ENCODE data around the gene PCDHGA3. TPM values are rescaled to one million over a fixed set of nuclear protein-coding genes. Genes with fewer than 3 reads are reported as not detected.

The PCDHGA3 gene
- total and polyA plus RNA-seq, 9 of the 15 experiments (the other 6 are each of a cell fraction or from before 2014, with no cell fraction given) = 0.13 to 0.28 (median 0.18) TPM; not detected in 2

- FAIRE-seq (peak; percentile 19), ATAC-seq (peak; percentile 28; the same call in 2 of the 3 replicates), DNase-seq (ENCODE audit: extremely low read depth in 1 of 4, low spot score in 3 of 4) (no peak)
- Histone ChIP-seq H3K27me3 (ENCODE audit: control insufficient read depth in 2 of 2, insufficient read depth in 2 of 2, low read length in 2 of 2) (peaks cover 0 to 19% of the 10 kb centered on the region in 2 experiments; a peak in 2 of 5 replicates), H3K4me2 (ENCODE audit: insufficient read depth, low read length) (no peak overlapping the region), H3K4me3 (no peak overlapping the region), H4K20me1 (replicated peaks; ENCODE audit: control insufficient read depth, insufficient read depth, low read length) (no peaks in the 10 kb centered on the region), H3K9ac (ENCODE audit: insufficient read depth in 1 of 2, low read depth in 2 of 2, low read length in 2 of 2) (no peak overlapping the region), H3K79me2 (ENCODE audit: control insufficient read depth, insufficient read depth, low read length) (no peaks in the 10 kb centered on the region), H3K9me1 (ENCODE audit: control insufficient read depth, insufficient read depth, low read length) (no peaks in the 10 kb centered on the region), H3K9me3 (replicated peaks; ENCODE audit: control insufficient read depth, insufficient read depth, low read depth, low read length) (no peaks in the 10 kb centered on the region; the same call in 1 of the 2 replicates), H3K4me1 (replicated peaks in 1 of 2; ENCODE audit: control insufficient read depth in 2 of 2, insufficient read depth in 2 of 2, low read length in 2 of 2) (peaks cover 3 to 12% of the 10 kb centered on the region in 2 experiments; a peak in 3 of 5 replicates), H3K27ac (ENCODE audit: extremely low read depth, low read depth, low read length) (no peak overlapping the region), H2AFZ (ENCODE audit: low read depth, low read length) (no peak overlapping the region), H3K36me3 (ENCODE audit: control insufficient read depth, insufficient read depth, low read length) (no peaks in the 10 kb centered on the region)
- intact Hi-C loops (cut with micrococcal nuclease) = no loop called here
- CTCF ChIA-PET (ENCODE audit: low intra/inter-chr PET ratio) = no interaction called here
- WGBS (ENCODE audit: insufficient coverage, low coverage, missing lambda C conversion rate) = 4% methylated on average over 5 of the region's 5 CpGs
- BruUV-seq (replicated peaks) = no TSS peak
- in situ Hi-C loops (cut with MboI) = no loop called here
- POLR2A ChIA-PET = interaction anchor here (1.5 kb wide), 1 partner anchor 8 kb away, joined by 3 read pairs; the partner anchor contains the start of gene PCDHGA5
- TF ChIP-seq FIP1L1 (IDR thresholded peaks at IDR 0.05; ENCODE audit: low read depth, low read length, poor library complexity, severe bottlenecking) (no peak), NFE2 (IDR thresholded peaks at IDR 0.05; ENCODE audit: low read depth) (peak; percentile 28; the same call in 1 of the 2 replicates), SMARCB1 (IDR thresholded peaks at IDR 0.05; ENCODE audit: insufficient read length, low read depth) (no peak), PKNOX1 (IDR thresholded peaks at IDR 0.05) (0 out of 2 replicates have a peak, but pooled peaks have one; percentile 13), L3MBTL2 (IDR thresholded peaks at IDR 0.05) (peak; percentile 58), NFIC (IDR thresholded peaks at IDR 0.05) (no peak), FOSL1 (tag; conservative IDR thresholded peaks at IDR 0.05) (0 out of 2 replicates have a peak, but pooled peaks have one; percentile 26)
- TF ChIP-seq, protein P1, sequence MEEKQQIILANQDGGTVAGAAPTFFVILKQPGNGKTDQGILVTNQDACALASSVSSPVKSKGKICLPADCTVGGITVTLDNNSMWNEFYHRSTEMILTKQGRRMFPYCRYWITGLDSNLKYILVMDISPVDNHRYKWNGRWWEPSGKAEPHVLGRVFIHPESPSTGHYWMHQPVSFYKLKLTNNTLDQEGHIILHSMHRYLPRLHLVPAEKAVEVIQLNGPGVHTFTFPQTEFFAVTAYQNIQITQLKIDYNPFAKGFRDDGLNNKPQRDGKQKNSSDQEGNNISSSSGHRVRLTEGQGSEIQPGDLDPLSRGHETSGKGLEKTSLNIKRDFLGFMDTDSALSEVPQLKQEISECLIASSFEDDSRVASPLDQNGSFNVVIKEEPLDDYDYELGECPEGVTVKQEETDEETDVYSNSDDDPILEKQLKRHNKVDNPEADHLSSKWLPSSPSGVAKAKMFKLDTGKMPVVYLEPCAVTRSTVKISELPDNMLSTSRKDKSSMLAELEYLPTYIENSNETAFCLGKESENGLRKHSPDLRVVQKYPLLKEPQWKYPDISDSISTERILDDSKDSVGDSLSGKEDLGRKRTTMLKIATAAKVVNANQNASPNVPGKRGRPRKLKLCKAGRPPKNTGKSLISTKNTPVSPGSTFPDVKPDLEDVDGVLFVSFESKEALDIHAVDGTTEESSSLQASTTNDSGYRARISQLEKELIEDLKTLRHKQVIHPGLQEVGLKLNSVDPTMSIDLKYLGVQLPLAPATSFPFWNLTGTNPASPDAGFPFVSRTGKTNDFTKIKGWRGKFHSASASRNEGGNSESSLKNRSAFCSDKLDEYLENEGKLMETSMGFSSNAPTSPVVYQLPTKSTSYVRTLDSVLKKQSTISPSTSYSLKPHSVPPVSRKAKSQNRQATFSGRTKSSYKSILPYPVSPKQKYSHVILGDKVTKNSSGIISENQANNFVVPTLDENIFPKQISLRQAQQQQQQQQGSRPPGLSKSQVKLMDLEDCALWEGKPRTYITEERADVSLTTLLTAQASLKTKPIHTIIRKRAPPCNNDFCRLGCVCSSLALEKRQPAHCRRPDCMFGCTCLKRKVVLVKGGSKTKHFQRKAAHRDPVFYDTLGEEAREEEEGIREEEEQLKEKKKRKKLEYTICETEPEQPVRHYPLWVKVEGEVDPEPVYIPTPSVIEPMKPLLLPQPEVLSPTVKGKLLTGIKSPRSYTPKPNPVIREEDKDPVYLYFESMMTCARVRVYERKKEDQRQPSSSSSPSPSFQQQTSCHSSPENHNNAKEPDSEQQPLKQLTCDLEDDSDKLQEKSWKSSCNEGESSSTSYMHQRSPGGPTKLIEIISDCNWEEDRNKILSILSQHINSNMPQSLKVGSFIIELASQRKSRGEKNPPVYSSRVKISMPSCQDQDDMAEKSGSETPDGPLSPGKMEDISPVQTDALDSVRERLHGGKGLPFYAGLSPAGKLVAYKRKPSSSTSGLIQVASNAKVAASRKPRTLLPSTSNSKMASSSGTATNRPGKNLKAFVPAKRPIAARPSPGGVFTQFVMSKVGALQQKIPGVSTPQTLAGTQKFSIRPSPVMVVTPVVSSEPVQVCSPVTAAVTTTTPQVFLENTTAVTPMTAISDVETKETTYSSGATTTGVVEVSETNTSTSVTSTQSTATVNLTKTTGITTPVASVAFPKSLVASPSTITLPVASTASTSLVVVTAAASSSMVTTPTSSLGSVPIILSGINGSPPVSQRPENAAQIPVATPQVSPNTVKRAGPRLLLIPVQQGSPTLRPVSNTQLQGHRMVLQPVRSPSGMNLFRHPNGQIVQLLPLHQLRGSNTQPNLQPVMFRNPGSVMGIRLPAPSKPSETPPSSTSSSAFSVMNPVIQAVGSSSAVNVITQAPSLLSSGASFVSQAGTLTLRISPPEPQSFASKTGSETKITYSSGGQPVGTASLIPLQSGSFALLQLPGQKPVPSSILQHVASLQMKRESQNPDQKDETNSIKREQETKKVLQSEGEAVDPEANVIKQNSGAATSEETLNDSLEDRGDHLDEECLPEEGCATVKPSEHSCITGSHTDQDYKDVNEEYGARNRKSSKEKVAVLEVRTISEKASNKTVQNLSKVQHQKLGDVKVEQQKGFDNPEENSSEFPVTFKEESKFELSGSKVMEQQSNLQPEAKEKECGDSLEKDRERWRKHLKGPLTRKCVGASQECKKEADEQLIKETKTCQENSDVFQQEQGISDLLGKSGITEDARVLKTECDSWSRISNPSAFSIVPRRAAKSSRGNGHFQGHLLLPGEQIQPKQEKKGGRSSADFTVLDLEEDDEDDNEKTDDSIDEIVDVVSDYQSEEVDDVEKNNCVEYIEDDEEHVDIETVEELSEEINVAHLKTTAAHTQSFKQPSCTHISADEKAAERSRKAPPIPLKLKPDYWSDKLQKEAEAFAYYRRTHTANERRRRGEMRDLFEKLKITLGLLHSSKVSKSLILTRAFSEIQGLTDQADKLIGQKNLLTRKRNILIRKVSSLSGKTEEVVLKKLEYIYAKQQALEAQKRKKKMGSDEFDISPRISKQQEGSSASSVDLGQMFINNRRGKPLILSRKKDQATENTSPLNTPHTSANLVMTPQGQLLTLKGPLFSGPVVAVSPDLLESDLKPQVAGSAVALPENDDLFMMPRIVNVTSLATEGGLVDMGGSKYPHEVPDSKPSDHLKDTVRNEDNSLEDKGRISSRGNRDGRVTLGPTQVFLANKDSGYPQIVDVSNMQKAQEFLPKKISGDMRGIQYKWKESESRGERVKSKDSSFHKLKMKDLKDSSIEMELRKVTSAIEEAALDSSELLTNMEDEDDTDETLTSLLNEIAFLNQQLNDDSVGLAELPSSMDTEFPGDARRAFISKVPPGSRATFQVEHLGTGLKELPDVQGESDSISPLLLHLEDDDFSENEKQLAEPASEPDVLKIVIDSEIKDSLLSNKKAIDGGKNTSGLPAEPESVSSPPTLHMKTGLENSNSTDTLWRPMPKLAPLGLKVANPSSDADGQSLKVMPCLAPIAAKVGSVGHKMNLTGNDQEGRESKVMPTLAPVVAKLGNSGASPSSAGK (IDR thresholded peaks at IDR 0.05) = peak; percentile 52; the same call in 1 of the 2 replicates
- TF ChIP-seq, protein P2, sequence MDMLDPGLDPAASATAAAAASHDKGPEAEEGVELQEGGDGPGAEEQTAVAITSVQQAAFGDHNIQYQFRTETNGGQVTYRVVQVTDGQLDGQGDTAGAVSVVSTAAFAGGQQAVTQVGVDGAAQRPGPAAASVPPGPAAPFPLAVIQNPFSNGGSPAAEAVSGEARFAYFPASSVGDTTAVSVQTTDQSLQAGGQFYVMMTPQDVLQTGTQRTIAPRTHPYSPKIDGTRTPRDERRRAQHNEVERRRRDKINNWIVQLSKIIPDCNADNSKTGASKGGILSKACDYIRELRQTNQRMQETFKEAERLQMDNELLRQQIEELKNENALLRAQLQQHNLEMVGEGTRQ (CRISPR knock-in tag; IDR thresholded peaks at IDR 0.05) = peak; percentile 16; the same call in 1 of the 2 replicates
Measured at GRCh38 chr5:141356133-141356532, 12.5 kb downstream of the PCDHGA3 start.
